IPS-15b (cell line): ENCODE measurements around the gene PRR15L.
"Not testable (repeated sequence)": the region's sequence is repeated elsewhere in the genome, so short reads cannot be mapped to it uniquely, and the experiment has no call there.

Experiments used
- H3K27me3 ChIP-seq: one replicate; pipeline ENCODE4 v1.6.1; 2013; ENCODE audit warnings: low read length; ENCODE audit not compliant: control insufficient read depth, insufficient read depth
- H3K36me3 ChIP-seq: one replicate; pipeline ENCODE4 v1.6.1; 2013; ENCODE audit warnings: low read length; ENCODE audit not compliant: control insufficient read depth, insufficient read depth
- H3K4me1 ChIP-seq: one replicate; pipeline ENCODE4 v1.6.1; 2013; ENCODE audit warnings: mild to moderate bottlenecking, low read length; ENCODE audit not compliant: control insufficient read depth, insufficient read depth
- H3K4me3 ChIP-seq: one replicate; pipeline ENCODE4 v1.5.1; 2013; ENCODE audit warnings: low read depth, low read length
- H3K9ac ChIP-seq: one replicate; pipeline ENCODE4 v1.6.1; 2013; ENCODE audit warnings: low read depth, mild to moderate bottlenecking, low read length
- H3K9me3 ChIP-seq: one replicate; pipeline ENCODE4 v1.6.1; 2013; ENCODE audit warnings: mild to moderate bottlenecking, low read length; ENCODE audit not compliant: control insufficient read depth, insufficient read depth

The PRR15L gene

DNA sequence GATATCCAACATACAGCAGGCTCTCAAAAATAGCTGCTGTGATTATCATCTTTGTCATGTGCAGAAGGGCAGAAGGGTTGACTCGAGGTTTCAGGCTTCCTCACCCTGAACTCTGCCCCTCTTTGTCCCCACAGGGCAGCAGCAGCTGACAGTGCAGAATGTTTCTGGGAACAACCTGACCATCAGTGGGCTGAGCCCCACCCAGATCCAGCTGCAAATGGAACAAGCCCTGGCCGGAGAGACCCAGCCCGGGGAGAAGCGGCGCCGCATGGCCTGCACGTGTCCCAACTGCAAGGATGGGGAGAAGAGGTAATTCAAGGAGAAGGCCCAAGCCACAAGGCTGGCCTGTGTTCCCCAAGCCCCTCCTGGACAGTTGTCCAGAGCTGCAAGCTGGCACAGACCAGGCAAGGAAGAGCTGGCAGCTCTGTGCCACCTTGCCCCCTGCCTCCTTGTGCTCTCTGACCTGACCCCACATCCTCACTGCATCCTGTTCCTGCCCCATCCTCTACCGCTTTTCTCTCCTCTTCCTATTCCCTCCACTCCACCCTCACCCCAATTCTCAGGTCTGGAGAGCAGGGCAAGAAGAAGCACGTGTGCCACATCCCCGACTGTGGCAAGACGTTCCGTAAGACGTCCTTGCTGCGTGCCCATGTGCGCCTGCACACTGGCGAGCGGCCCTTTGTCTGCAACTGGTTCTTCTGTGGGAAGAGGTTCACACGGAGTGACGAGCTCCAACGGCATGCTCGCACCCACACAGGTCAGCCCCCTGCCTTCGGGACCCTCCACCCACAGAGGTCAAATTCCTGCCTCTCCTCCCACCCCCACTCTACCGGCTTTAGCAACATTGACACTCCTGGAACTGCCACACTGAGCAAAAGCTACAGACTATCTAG, 32.7 kb downstream of the PRR15L start:
- no peaks in the 10 kb centered on the region for H3K4me1 ChIP-seq
- H3K9ac ChIP-seq: no peak overlapping the region
- H3K4me3 ChIP-seq: no peak overlapping the region
- H3K36me3 ChIP-seq: peaks cover 36% of the 10 kb centered on the region
- H3K27me3 ChIP-seq: no peaks in the 10 kb centered on the region
- H3K9me3 ChIP-seq: no peaks in the 10 kb centered on the region

DNA sequence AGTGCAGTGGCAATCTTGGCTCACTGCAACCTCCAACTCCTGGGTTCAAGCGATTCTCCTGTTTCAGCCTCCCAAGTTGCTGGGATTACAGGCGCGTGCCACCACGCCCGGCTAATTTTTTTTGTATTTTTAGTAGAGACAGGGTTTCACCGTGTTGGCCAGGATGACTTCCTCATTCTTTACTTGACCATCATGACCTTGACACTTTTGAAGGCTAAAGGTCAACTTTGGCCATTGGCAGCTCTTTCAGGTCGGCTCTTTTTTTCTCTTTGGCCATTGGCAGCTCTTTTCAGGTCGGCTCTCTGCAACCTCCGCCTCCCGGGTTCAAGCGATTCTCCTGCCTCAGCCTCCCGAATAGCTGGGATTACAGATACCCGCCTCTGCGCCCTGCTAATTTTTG, 37.8 kb downstream of the PRR15L start:
- not testable (repeated sequence) for H3K4me3 ChIP-seq, H3K4me1 ChIP-seq, H3K27me3 ChIP-seq, H3K9ac ChIP-seq, H3K9me3 ChIP-seq
- H3K36me3 ChIP-seq: peaks cover 17% of the 10 kb centered on the region

DNA sequence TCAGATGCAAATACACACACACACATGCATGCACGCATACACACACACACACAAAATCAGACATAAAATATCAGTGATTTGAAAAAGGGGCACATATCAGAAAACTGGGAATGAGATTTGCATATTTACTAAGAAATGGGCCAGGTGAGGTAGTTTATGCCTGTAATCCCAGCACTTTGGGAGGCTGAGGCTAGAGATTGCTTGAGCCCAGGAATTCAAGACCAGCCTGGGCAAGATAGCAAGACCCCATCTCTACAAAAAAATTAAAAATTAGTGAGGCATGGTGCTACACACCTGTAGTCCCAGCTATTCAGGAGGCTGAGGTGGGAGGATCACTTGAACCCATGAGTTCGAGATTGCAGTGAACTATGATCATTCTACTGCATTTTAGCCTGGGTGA, 38.7 kb downstream of the PRR15L start:
- Histone ChIP-seq H3K27me3 (no peaks in the 10 kb centered on the region), H3K4me3 (no peak overlapping the region), H3K4me1 (no peaks in the 10 kb centered on the region), H3K36me3 (peaks cover 8% of the 10 kb centered on the region), H3K9me3 (no peaks in the 10 kb centered on the region), H3K9ac (no peak overlapping the region)

DNA sequence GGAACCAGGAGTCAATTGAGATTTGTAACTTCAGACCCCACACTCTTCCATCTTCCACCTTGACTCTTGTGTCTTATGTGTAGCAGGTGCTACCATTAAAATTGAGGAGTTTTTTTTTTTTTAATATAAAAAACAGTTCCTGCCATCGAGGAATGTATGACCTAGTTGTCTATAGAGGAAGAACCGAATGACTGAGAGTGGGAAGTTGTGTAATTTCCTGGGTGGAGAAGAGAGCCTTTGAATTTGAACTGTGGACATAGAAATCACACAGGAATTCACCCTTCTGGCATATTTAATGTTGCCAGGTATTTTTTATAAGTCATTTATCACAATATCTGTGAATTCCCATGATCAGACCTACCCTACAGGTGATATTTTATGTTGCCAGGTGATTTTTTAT, 39.7 kb downstream of the PRR15L start:
- Histone ChIP-seq H3K36me3 (peaks cover under 1% of the 10 kb centered on the region), H3K4me1 (no peaks in the 10 kb centered on the region), H3K27me3 (no peaks in the 10 kb centered on the region), H3K9ac (no peak overlapping the region), H3K4me3 (no peak overlapping the region), H3K9me3 (no peaks in the 10 kb centered on the region)

DNA sequence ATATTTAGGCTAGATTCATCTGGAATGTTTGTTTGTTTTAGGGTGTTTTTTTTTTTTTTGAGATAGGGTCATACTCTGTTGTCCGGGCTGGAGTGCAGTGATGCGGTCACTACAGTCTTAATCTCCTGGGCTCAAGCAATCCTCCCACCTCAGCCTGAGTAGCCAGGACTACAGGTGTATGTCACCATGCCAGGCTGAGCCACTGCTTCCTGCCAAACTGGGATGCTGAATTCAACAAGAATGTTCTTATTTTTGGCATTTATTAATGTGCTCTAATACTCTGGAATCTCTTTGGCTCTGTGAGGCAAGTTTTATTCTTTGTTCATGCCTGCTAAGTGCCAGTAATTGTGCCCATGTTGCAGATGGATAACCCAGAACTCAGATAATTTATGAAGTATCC, 40.1 kb downstream of the PRR15L start:
- Histone ChIP-seq H3K4me3 (no peak overlapping the region), H3K36me3 (no peaks in the 10 kb centered on the region), H3K9ac (no peak overlapping the region), H3K4me1 (no peaks in the 10 kb centered on the region), H3K9me3 (no peaks in the 10 kb centered on the region), H3K27me3 (no peaks in the 10 kb centered on the region)

DNA sequence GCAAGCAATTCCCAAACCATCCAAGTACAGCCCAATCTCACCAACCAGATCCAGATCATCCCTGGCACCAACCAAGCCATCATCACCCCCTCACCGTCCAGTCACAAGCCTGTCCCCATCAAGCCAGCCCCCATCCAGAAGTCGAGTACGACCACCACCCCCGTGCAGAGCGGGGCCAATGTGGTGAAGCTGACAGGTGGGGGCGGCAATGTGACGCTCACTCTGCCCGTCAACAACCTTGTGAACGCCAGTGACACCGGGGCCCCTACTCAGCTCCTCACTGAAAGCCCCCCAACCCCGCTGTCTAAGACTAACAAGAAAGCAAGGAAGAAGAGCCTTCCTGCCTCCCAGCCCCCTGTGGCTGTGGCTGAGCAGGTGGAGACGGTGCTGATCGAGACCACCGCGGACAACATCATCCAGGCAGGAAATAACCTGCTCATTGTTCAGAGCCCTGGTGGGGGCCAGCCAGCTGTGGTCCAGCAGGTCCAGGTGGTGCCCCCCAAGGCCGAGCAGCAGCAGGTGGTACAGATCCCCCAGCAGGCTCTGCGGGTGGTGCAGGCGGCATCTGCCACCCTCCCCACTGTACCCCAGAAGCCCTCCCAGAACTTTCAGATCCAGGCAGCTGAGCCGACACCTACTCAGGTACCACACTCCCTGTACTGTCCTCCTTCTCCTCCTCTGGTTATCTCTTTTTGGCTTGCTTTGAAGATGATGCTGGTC, 41.0 kb downstream of the PRR15L start:
- Histone ChIP-seq H3K4me1 (no peaks in the 10 kb centered on the region), H3K9ac (no peak overlapping the region), H3K36me3 (no peaks in the 10 kb centered on the region), H3K27me3 (no peaks in the 10 kb centered on the region), H3K9me3 (no peaks in the 10 kb centered on the region), H3K4me3 (no peak overlapping the region)

DNA sequence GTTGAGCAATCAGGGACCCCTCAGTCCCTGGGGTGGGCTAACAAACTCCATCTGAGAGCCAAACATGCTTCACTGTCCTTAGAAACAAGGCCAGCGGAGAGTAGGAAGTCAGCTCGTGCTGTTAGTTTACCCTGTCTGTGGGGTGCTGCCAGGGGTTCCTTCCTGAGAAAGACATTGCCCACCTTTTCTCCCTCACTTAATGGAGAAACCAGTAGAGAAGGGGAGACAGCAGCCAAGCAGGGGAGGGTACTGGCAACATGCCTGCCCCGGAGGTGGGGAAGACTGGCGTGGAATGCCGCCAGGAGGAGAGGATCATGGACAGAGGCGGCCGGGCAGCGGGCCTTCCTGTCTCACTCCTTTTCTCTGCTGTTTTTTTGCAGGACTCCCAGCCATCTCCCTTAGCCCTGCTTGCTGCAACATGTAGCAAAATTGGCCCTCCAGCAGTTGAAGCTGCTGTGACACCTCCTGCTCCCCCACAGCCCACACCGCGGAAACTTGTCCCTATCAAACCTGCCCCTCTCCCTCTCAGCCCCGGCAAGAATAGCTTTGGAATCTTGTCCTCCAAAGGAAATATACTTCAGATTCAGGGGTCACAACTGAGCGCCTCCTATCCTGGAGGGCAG, 41.8 kb downstream of the PRR15L start:
- Histone ChIP-seq H3K36me3 (no peaks in the 10 kb centered on the region), H3K9ac (no peak overlapping the region), H3K9me3 (no peaks in the 10 kb centered on the region), H3K4me3 (no peak overlapping the region), H3K4me1 (no peaks in the 10 kb centered on the region), H3K27me3 (no peaks in the 10 kb centered on the region)

DNA sequence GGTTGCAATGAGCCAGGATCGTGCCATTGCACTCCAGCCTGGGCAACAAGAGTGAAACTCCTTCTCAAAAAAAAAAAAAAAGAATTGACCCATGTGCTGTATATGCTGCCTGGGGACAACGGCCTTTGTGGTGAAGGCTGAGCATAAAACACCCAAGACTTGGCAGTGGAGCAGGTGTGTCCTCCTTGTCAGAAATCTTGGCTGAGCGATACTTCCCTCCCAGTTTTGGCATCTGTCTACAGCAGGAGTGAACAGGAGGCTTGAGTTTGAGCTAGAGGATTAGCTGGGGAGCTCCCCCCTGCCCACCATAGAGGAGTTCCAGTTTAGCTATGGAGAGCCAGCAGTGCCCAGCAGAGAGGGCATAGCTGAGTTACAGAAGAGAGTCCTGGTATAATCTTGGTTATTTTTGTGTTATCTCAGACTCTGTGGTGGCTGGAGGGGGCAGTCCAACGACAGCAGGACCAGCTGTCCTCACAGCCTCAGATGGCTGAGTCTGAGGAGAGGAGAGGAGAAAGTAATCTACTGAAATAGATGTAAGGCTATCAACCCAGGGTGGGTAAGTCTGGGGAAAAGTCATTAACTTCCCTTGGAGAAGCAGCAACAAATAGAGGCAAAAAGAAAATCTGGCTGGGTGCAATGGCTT, 43.3 kb downstream of the PRR15L start:
- Histone ChIP-seq H3K9me3 (no peaks in the 10 kb centered on the region), H3K36me3 (no peaks in the 10 kb centered on the region), H3K9ac (no peak overlapping the region), H3K4me3 (no peak overlapping the region), H3K27me3 (no peaks in the 10 kb centered on the region), H3K4me1 (no peaks in the 10 kb centered on the region)

DNA sequence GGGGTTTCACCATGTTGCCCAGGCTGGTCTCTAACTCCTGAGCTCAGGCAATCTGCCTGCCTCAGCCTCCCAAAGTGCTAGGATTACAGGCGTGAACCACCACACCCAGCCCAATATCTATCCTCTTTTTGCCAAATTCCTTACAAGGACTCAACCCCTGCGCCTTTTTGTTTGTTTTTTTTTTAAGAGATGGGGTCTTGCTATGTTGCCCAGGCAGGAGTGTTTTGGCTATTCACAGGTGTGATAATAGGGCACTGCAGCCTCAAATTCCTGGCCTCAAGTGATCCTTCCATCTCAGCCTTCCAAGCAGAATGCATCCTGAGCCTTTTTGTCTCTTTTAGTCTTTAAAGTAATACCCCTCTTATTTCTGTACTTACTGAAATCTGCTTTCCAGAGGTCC, 44.6 kb downstream of the PRR15L start:
- H3K4me3 ChIP-seq: no peak overlapping the region
- H3K27me3 ChIP-seq: no peaks in the 10 kb centered on the region
- H3K4me1 ChIP-seq: no peaks in the 10 kb centered on the region
- H3K36me3 ChIP-seq: no peaks in the 10 kb centered on the region
- H3K9ac ChIP-seq: no peak overlapping the region
- no peaks in the 10 kb centered on the region for H3K9me3 ChIP-seq

DNA sequence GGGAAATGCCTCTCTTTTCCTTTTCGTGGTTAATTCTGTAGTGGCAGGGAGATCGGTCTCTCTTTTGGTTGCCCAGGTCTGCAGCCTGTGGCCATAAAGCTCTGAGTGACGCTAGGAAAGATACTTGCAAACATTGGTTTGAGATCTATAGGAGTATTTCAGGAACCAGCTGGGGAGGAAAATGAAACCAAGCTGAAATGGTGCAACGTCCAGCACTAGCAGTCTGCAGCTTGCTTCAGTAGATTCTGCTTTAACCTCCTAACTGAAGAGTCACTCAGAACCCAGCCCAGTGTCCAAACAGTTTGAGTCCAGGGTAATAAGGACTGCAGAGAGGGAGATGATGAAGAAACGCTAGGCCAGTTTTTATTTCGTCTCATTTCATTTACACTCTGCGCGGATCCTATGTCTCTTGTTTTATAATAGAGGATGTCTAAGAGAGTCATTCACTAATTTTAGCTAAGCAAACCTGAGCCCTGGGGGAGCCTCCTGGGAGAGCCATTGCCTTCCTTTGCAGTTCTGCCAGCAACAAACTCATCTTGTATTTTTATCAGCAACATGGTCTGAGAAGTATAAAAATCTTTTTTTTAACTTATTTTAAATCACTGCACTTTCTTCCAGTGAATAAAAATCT, 49.6 kb downstream of the PRR15L start:
- H3K9ac ChIP-seq: no peak overlapping the region
- H3K27me3 ChIP-seq: no peaks in the 10 kb centered on the region
- H3K4me1 ChIP-seq: peaks cover 15% of the 10 kb centered on the region
- no peak overlapping the region for H3K4me3 ChIP-seq
- H3K36me3 ChIP-seq: no peaks in the 10 kb centered on the region
- H3K9me3 ChIP-seq: no peaks in the 10 kb centered on the region

DNA sequence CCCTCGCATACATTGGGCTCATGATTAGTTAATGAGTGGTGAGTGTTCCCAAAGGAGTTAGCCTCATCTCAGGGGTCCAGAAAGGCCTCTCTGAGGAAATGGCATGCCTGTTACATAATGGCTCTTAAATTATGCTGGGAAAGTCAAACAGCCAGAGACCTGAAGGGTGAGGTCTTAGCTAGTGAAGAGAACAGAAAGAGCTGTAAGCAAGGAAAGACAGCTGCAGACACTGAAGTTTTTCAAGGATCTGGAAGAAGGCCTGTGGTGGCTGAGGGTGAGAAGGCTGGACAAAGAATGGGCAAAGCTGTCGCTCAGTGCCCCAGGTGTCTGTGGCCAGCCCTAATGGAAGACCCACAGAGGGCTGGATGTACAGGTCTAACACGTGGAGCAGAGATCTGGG, 51.2 kb downstream of the PRR15L start:
- H3K9me3 ChIP-seq: no peaks in the 10 kb centered on the region
- no peak overlapping the region for H3K4me3 ChIP-seq
- no peak overlapping the region for H3K9ac ChIP-seq
- peaks cover 24% of the 10 kb centered on the region for H3K4me1 ChIP-seq
- no peaks in the 10 kb centered on the region for H3K36me3 ChIP-seq
- no peaks in the 10 kb centered on the region for H3K27me3 ChIP-seq
